HG03280 (cell line): ENCODE results near the gene ASB7.
"Not testable (repeated sequence)": the region's sequence is repeated elsewhere in the genome, so short reads cannot be mapped to it uniquely, and the experiment has no call there.

Experiments used
- ATAC-seq: cut with Tn5 transposase; IDR thresholded peaks from one replicate; pipeline ENCODE4 v1.9.1; 2021; ENCODE audit warnings: mild to moderate bottlenecking, moderate library complexity; ENCODE audit not compliant: unreplicated experiment

Gene ASB7

DNA sequence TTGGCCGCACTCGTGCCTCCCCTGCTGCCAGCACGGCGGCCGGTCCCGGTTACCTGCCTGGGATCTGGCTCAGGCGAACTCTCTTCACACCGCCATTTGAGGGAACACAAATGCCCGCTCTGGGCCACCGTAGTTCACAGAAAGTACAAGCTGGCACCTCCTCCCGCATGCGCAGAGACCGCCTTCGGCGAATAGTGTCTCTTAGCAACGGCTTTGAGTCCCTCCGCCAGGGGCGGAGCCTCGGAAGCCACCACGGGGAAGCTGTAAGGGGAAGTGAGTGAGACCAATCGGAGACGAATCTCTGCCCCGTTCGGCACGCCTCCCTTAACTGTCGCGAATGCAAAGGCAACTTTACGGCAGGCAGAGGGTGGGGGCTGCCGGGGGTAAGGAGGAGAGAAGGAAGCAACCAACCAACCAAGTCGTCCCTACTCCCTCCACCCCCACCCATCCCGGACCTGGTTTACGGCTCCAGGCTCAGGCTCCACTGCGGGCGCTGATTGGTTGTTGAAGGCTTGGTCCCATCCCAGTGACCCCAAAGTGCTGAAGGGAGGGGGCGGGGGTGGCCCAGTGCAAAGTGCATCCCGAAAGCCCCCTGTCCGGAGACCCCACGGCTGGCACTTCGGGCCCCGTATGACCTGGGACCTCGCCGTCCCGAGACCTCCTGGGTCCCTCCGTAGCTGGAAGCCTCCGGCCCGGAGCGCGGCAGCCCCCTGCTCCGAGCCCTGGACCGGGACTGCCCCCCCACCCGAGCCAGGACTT lies at the start of gene ASB7, which contains the start of gene LINS1:
TSS of gene ASB7 (plus strand) at position 526 of the 759 bp plus-strand sequence. CDS start 9,628 bp downstream, outside the sequence.
TSS of gene LINS1 (minus strand) at position 121 of the 759 bp plus-strand sequence. CDS start 21,342 bp downstream, outside the sequence.
- peak; percentile 90 for ATAC-seq

GRCh38 chr15:100553468-100553867 lies 48.9 kb upstream of the ASB7 start:
- no peak for ATAC-seq

DNA sequence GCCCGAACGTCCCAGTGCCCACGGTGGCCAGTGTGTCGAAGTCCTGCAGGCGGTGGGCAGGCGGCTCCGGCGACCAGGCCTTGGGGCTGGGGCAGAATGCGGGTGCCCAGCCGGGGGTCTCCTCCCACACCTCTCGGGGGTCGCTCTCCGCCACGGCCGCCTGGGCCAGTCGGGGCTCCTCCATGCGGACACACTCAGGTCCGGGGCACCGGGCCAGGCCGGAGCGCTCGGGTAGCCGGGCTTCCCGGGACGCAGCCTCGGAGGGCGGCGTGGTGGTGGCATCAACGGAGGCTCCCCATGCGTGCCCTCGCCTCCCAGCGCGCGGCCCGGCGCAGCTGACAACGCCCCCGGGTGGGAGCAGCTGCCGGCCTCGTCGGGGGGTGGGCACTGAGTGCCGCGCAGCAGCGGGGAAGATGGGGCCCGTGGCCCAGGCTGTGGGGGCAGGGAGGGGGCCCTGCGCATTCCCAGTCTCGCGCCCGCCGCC lies 43.6 kb upstream of the ASB7 start:
- ATAC-seq: no peak

GRCh38 chr15:100559330-100559729 lies 43.1 kb upstream of the ASB7 start:
- no peak for ATAC-seq

- ATAC-seq: no peak
Observed at GRCh38 chr15:100560323-100560722, 42.1 kb upstream of the ASB7 start.

GRCh38 chr15:100565591-100565990 lies 36.8 kb upstream of the ASB7 start:
- ATAC-seq: no peak

- ATAC-seq: no peak
Observed at GRCh38 chr15:100566850-100567628, 35.4 kb upstream of the ASB7 start.

DNA sequence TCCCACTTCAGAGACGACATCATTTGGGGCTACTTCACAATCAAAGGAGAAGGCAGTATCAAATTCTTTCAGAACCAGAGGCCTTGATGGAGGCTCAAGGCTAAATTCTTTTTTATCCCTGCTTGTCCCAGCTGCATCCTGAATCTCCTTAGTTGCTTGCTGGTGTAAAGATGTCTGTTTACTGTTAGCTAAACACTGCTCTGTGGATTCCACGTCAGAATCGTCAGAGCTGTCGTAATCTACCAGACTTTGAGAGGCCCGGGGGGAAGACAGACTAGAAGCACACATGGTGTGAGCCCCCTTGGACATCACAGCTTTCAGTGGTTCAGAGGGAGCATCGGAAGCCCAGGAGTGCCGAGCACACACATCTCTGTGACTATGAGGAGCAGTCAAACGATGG lies 33.0 kb upstream of the ASB7 start:
- ATAC-seq: no peak

DNA sequence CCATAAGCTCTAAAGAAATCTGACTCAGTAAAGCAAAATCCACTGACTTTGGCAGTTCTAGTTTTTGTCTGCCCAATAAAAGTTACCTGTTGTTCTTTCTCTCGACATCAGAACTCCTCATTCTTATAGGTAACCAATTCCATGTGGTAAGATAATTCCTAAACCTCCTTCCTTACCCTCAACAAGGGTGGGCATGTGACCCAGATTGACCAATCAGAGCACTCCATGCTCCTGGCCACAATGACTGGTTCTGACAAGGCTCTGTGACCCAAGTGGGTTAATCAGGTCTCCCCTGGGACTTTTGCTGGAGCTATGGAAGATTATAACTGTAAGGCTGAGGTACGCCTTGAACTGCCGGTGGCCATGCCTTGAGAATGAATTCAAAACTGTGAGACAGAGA lies 32.1 kb upstream of the ASB7 start:
- ATAC-seq: peak; percentile 15

DNA sequence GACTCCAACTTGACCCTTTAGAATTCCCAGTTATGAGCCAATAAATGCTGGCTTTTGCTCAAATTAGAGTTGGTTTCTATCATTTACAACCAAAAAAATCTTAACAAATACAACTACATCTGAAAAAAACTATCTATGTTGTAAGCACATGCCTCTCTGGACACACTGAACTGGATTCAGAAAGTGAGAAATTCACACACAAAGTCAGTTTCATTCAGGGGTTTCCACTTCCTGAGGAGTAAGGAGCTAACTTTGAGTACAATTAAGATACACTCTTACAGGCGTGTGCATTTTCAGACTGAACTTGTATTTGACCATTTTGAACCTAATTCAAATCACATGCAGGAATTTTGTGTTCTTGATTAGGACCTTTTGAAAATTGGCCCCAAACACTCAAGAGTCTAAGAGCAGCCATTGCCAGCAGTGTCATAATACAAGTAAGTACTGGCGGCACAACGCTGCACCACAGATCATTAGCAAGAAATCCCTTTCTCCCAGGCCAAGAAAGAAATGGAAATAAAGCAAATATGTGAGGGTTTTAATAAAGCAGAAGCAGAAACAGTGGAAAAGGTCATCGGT lies 31.6 kb upstream of the ASB7 start:
- peak; percentile 69 for ATAC-seq

DNA sequence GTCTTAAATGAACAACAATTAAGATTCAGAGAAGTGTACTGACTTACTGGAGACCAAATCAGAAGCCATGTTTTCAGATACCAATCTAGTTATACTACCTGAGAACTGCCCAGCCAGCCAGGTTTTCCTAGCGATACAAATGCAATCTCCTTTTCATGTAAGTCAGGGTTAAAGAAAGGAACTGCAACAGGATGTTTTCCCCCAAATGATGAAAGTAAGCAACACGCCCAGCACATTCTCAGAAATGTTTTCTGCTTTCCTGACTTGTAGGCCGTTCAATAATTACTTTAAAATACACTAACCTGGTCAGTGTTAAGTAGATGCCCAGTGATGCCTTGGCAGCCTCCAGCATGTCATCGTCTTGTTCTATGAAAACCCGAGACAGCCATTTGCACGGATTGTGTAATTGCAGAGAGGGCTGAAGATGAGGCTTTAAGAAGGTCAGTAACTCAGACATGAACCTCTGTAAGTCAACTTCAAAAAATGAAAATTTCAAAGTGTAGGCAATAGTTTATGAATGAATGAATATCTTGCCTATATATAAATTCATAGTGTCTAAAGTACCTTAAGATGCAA lies 30.7 kb upstream of the ASB7 start:
- ATAC-seq: no peak

DNA sequence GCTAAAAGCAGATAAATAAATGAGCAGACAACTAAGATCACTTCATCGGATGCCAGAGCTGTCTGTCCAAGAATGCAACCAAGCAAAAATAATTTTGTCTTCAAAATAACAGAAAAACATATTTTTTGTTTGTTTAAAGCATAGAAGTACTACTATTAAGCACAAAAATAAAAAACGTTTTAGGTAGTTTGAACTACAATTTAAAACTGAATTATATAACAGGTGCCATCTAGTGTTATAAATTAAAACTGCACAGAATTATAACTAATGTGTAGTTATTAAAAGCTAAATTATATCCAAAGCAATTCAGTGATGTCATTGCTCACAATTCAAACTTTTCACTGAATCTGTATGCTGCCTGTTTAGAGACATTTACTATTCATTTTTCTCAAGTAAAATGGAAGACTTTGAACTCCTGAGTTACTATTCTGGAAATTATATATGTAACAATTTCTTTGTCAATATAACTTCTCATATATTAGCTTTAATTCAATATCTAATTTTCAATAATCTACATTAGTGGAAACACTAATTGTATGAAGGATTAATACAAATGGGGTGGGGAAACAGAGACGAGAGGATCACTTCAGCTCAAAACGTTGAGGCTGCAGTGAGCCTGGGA lies 29.9 kb upstream of the ASB7 start:
- no peak for ATAC-seq

DNA sequence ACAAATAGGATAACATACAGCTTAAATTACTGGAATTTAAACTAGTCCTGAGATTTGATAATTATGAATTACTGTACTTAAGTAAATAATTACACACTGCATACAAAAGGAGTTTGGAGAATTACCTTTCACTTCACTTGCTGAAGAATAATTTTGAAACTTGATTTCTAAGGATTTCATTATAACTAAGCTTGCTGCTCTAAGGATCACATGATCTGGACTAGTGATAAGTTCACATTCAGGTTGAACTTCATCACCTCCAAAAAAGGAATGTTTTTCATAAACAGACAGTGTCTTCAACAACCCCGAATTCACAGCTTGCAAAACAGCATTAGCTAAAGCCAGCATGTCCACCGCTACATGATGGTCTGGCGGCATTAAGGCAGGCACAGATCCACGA lies 28.9 kb upstream of the ASB7 start:
- ATAC-seq: no peak

- no peak for ATAC-seq
Observed at GRCh38 chr15:100580414-100580813, 22.0 kb upstream of the ASB7 start.

- ATAC-seq: no peak
Observed at GRCh38 chr15:100588638-100589242, 13.6 kb upstream of the ASB7 start.

DNA sequence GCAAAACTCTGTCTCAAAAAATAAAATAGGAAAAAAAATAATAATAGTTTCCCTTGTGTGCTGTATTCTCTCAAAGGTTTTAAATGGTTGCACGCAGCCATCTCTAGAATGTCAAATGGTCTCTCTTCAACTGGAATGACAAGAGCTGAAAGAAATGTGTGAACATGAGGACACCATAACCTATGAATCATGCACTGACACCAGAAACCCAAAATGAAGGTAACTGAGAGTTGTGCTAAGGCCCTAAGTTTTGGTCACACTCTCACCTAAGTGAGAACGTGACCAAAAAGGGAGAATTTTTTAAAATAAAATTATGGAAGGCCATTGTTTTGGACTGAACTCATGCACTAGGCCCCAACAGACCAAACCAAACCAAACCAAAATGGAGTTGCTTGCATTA lies 11.2 kb upstream of the ASB7 start:
- not testable (repeated sequence) for ATAC-seq

- ATAC-seq: no peak
Observed at GRCh38 chr15:100591835-100592234, 10.6 kb upstream of the ASB7 start.

GRCh38 chr15:100592898-100593297 lies 9.5 kb upstream of the ASB7 start:
- ATAC-seq: no peak

DNA sequence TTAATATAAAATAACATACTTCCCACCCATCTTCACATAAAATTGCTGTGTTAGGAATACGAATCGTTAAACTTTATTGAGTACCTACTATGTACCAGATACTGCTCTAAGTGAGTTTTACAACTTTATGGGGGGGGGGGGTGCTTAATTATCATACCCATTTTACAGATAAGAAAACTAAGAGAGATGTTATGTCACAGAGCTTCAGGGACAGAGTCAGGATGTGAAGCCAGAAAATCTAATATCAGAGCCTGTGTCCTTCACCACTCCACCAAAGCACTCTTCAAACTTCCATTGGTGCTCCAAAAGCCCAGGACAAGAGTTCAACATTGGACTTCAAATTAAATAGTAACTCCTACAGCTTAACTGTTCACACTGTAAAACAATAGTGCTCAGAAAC lies 9.0 kb upstream of the ASB7 start:
- ATAC-seq: no peak

- no peak for ATAC-seq
Observed at GRCh38 chr15:100595964-100596363, 6.4 kb upstream of the ASB7 start.
